Measurements from ENCODE around the gene MYOG.

GRCh38 chr1:203131548-203132200 is 45.9 kb upstream of the MYOG start:
- TF ChIP-seq, protein P1, sequence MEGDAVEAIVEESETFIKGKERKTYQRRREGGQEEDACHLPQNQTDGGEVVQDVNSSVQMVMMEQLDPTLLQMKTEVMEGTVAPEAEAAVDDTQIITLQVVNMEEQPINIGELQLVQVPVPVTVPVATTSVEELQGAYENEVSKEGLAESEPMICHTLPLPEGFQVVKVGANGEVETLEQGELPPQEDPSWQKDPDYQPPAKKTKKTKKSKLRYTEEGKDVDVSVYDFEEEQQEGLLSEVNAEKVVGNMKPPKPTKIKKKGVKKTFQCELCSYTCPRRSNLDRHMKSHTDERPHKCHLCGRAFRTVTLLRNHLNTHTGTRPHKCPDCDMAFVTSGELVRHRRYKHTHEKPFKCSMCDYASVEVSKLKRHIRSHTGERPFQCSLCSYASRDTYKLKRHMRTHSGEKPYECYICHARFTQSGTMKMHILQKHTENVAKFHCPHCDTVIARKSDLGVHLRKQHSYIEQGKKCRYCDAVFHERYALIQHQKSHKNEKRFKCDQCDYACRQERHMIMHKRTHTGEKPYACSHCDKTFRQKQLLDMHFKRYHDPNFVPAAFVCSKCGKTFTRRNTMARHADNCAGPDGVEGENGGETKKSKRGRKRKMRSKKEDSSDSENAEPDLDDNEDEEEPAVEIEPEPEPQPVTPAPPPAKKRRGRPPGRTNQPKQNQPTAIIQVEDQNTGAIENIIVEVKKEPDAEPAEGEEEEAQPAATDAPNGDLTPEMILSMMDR (IDR thresholded peaks at IDR 0.05): no peak
- no peak for TF ChIP-seq POLR2A (IDR thresholded peaks at IDR 0.05)

All from heart left ventricle (tissue), 13 donors.